Heart right ventricle (tissue), 16 donors: Measurements from ENCODE around the gene EFCAB8. TPM values are rescaled to one million over a fixed set of nuclear protein-coding genes. Genes with fewer than 3 reads are reported as not detected.

Experiments
- ATAC-seq, 8 donors: fragments of 200-7000 bp; cut with Tn5 transposase; one replicate each; pipeline ENCODE4 v1.9.1; 2020; ENCODE audit warnings: mild to moderate bottlenecking in 8 of 8, moderate library complexity in 8 of 8, moderate number of reproducible peaks in 1 of 8
- DNase-seq, 2 donors: peaks; one replicate each; pipeline ENCODE4 v3.0.0-alpha.2; 2020
- H3K27ac ChIP-seq, 10 donors: fragments of 200-600 bp; sonication (generic) in 2 of 10; one replicate each; pipeline versions ENCODE4 v1.5.0 to v1.8.0; 2020 to 2022; ENCODE audit warnings: mild to moderate bottlenecking in 3 of 10
- H3K27me3 ChIP-seq, 7 donors: fragments of 200-600 bp; one replicate each; pipeline ENCODE4 v1.8.0; 2021 to 2022; ENCODE audit warnings: mild to moderate bottlenecking in 2 of 7
- H3K36me3 ChIP-seq, 9 donors: fragments of 200-600 bp; sonication (generic) in 1 of 9; one replicate each; pipeline versions ENCODE4 v1.5.0 to v1.8.0; 2020 to 2022; ENCODE audit warnings: mild to moderate bottlenecking in 2 of 9
- H3K4me1 ChIP-seq, 9 donors: fragments of 200-600 bp; sonication (generic) in 1 of 9; one replicate each; pipeline versions ENCODE4 v1.5.0 to v1.8.0; 2020 to 2022; ENCODE audit warnings: mild to moderate bottlenecking in 4 of 9
- H3K4me3 ChIP-seq, 10 donors: fragments of 200-600 bp; sonication (generic) in 2 of 10; one replicate each; pipeline versions ENCODE4 v1.5.0 to v1.8.0; 2020 to 2022; ENCODE audit warnings: mild to moderate bottlenecking in 7 of 10, moderate library complexity in 2 of 10
- H3K9me3 ChIP-seq, 11 donors: fragments of 200-600 bp in 10 of 11; sonication (generic) in 2 of 11; one replicate each; pipeline versions ENCODE4 v1.5.0 to v1.8.0; 2013 to 2022; ENCODE audit warnings: mild to moderate bottlenecking in 2 of 11, control low read depth in 1 of 11, moderate library complexity in 1 of 11
- WGBS, 2 donors: extraction: QIAGEN DNeasy Blood & Tissue Kit; methylation state at CpG; one replicate each; pipeline ENCODE4 v1.1.7; 2013; ENCODE audit warnings: inconsistent platforms in 1 of 2; 5-methylcytosine and 5-hydroxymethylcytosine counted together
- intact Hi-C, 10 donors: fragments of 100-400 bp; cut with DNase I; formaldehyde crosslinking; loops; one replicate each; pipeline versions ENCODE4 v1.11.1 to v1.14.2; 2022
- polyA plus RNA-seq, 2 donors: library from polyadenylated mRNA; stranded (reverse); fragments of 200-250 nt; gene quantifications; one replicate each; pipeline ENCODE4 v1.2.3, GENCODE V29; 2013
- total RNA-seq, 10 donors: library from RNA; stranded (reverse); fragmentation: NEBNext Ultra II Directional in 3 of 10; extraction: Animal tissue kit (Norgen Biotek cat#: 25700) in 3 of 10; gene quantifications; one replicate each; pipeline versions ENCODE4 v1.2.1 to v1.2.4, GENCODE V29; 2021 to 2023
- TF ChIP-seq, protein P1 (sequence below), 9 donors: fragments of 200-600 bp; sonication (generic) in 2 of 9; IDR thresholded peaks; one replicate each; pipeline versions ENCODE4 v1.5.0 to v1.8.0; 2021 to 2022; ENCODE audit warnings: antibody characterized with exemption in 9 of 9, mild to moderate bottlenecking in 5 of 9, moderate library complexity in 1 of 9
- donor health status: Arrhythmogenic right ventricular cardiomyopathy.
- donor health status: ischemic (EF 13 %, LVEDD 7.1; RV severe dilation, severe dysfunction).
- donor health status: healthy with polysubstance abuse.
- donor health status: DM: no; HTN: yes; CAD: no.
- donor health status: DM: no; HTN: no; CAD: no.
- donor health status: ischemic (EF 25% LVEDD 6.9; RV normal size, moderate dysfunction).
- donor health status: ischemic (EF 25% LVEDD 5.7; RV mildly dilated, moderate dysfunction).
- donor health status: healthy.
- donor health status: DM: yes; HTN: yes; CAD: no.
- donor health status: Ischemic cardiomyopathy.
- donor health status: ischemic (EF 35%, LVEDD 5.7; RV mildly dilated, moderate dysfunction).
- donor health status: nonischemic (EF 11% LVEDD 7.7; RV severe dilation, severe dysfunction).
- donor health status: DM: yes; HTN: yes; CAD: no.
- donor health status: PGD.
- donor health status: ischemic (EF 29% LVEDD 5.4; RV normal size, mild dysfunction).
- donor health status: nonischemic (EF 23%, LVEDD 6.1; RV moderate dilation, normal function).

The EFCAB8 gene
- total and polyA plus RNA-seq, 12 donors: 0.15 to 0.58 TPM; not detected in 10

DNA sequence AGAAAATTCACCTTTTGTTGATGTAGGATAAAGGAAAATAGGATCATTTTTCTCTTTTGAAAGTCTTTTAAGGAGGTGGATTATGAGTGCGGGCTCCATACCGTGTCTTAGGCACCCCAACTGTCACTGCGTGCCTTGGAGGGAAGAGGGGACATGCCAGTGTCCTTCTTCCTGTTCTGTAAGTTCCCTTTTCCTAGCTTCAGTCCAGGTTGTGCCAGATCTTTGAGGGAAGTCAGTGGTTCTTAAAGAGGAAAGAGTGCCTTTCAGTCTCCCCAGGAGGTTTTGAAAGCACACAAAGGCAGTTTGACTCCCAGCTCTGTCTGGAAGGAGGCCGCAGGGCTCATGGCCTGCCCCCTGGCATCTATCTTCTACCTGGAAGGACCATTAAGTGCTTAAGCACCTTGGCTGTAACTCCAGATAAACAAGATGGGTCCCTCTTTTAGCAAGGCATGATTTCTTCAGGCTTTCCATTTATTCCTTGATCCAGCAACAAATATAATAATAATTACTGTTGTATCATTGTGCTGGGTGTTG lies 13.0 kb downstream of the EFCAB8 start:
- Histone ChIP-seq H3K4me1 (peaks cover 0 to 13% (median 0%) of the 10 kb centered on the region in 9 donors), H3K27me3 (no peaks in the 10 kb centered on the region)

DNA sequence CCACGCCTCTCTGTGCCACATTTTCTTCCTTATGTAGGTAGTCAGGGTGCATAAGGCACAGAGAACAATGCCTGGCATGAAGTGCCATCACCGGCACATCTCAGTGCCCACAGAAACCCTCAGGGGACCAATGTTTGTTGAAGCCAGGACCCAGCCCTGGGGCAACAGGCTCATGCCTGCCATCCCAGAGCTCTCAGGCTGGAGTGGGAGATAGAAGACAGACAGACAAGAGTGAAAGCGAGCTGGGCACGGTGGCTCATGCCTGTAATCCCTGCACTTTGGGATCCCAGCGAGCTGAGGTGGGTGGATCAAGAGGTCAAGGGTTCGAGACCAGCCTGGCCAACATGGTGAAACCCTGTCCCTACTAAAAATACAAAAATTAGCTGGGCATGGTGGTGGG lies 13.5 kb downstream of the EFCAB8 start:
- no peaks in the 10 kb centered on the region for H3K36me3 ChIP-seq
- H3K4me1 ChIP-seq: peaks cover 0 to 13% (median 0%) of the 10 kb centered on the region in 9 donors
- intact Hi-C loops: no loop called here
- H3K4me3 ChIP-seq: no peak overlapping the region
- DNase-seq: no peak
- H3K9me3 ChIP-seq: no peaks in the 10 kb centered on the region
- ATAC-seq: no peak
- H3K27me3 ChIP-seq: no peaks in the 10 kb centered on the region
- H3K27ac ChIP-seq: no peak overlapping the region
- TF ChIP-seq, protein P1, sequence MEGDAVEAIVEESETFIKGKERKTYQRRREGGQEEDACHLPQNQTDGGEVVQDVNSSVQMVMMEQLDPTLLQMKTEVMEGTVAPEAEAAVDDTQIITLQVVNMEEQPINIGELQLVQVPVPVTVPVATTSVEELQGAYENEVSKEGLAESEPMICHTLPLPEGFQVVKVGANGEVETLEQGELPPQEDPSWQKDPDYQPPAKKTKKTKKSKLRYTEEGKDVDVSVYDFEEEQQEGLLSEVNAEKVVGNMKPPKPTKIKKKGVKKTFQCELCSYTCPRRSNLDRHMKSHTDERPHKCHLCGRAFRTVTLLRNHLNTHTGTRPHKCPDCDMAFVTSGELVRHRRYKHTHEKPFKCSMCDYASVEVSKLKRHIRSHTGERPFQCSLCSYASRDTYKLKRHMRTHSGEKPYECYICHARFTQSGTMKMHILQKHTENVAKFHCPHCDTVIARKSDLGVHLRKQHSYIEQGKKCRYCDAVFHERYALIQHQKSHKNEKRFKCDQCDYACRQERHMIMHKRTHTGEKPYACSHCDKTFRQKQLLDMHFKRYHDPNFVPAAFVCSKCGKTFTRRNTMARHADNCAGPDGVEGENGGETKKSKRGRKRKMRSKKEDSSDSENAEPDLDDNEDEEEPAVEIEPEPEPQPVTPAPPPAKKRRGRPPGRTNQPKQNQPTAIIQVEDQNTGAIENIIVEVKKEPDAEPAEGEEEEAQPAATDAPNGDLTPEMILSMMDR (IDR thresholded peaks at IDR 0.05): no peak
- 77 to 82% methylated on average over 6 of the region's 6 CpGs for WGBS, 2 donors

More for the DNA sequence above, 13.0 kb downstream of the EFCAB8 start:
- no peak overlapping the region for H3K27ac ChIP-seq
- ATAC-seq (peak in 1 of 8 donors; percentile 34), DNase-seq (no peak)
- TF ChIP-seq, protein P1 (IDR thresholded peaks at IDR 0.05): no peak
- H3K9me3 ChIP-seq: no peaks in the 10 kb centered on the region
- WGBS, 2 donors: 68 to 78% methylated on average over 4 of the region's 4 CpGs
- no peak overlapping the region for H3K4me3 ChIP-seq
- intact Hi-C loops: no loop called here
- H3K36me3 ChIP-seq: no peaks in the 10 kb centered on the region

DNA sequence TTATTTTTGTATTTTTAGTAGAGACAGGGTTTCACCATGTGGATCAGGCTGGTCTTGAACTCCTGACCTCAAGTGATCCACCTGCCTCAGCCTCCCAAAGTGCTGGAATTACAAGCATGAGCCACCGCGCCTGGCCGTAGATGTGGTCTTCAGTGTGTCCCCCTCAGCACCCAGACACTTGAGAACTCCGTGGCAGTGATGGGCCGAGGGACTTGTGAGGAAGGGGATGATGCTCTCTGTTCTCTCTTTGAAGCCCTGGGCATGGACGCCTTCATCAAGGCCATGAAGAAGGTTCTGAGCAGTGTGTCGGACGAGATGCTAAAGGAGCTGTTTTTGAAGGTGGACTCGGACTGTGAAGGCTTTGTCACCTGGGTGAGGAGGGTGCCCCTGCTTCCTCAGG lies 16.9 kb downstream of the EFCAB8 start:
- 94 to 98% methylated on average over 9 of the region's 9 CpGs for WGBS, 2 donors
- Histone ChIP-seq H3K4me3 (no peak overlapping the region), H3K27me3 (no peaks in the 10 kb centered on the region), H3K27ac (no peak overlapping the region), H3K36me3 (no peaks in the 10 kb centered on the region), H3K9me3 (no peaks in the 10 kb centered on the region), H3K4me1 (peaks cover 0 to 13% (median 0%) of the 10 kb centered on the region in 9 donors)
- intact Hi-C loops: no loop called here
- TF ChIP-seq, protein P1 (IDR thresholded peaks at IDR 0.05): no peak
- ATAC-seq: no peak
- no peak for DNase-seq

GRCh38 chr20:32877507-32877906 lies 18.8 kb downstream of the EFCAB8 start:
- TF ChIP-seq, protein P1 (IDR thresholded peaks at IDR 0.05): no peak
- H3K4me3 ChIP-seq: no peak overlapping the region
- DNase-seq: no peak
- intact Hi-C loops: no loop called here
- ATAC-seq: peak in 1 of 8 donors; percentile 30
- H3K36me3 ChIP-seq: no peaks in the 10 kb centered on the region
- no peak overlapping the region for H3K27ac ChIP-seq
- H3K27me3 ChIP-seq: no peaks in the 10 kb centered on the region
- H3K4me1 ChIP-seq: peaks cover 0 to 2% (median 0%) of the 10 kb centered on the region in 9 donors
- 82 to 86% methylated on average over 5 of the region's 5 CpGs for WGBS, 2 donors
- H3K9me3 ChIP-seq: no peaks in the 10 kb centered on the region
